Urothelium cell line (cell line): ENCODE measurements around the gene DTNB.

ENCODE experiments used
- DNase-seq: peaks from one replicate; pipeline ENCODE4 v3.0.0; 2011; ENCODE audit warnings: low spot score, mixed read lengths
- FAIRE-seq: peaks from 2 replicates; lab custom pipeline; 2011; peaks lifted over from hg19 to GRCh38; lab: Jason Lieb, UNC

Gene DTNB

DNA sequence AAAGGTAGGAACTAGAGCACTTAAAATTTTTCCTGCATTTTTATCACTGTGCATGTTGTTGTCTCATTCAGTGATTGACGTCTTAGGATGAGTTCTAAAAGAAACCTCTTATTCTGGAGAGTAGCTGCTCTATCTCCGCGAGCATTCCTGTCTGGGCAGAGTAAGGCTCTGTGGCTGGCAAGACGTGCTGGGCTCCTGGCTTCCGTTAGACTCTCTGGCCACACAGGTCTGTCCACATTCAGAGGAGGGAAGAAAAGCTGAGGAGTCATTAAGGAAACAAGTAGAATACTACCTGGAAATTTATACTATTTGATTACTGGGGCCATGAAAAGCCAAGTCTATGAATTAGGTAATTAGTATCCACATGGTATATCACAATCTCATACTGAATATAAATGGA lies 193.6 kb downstream of the DTNB start:
- DNase-seq (no peak), FAIRE-seq (no peak)

DNA sequence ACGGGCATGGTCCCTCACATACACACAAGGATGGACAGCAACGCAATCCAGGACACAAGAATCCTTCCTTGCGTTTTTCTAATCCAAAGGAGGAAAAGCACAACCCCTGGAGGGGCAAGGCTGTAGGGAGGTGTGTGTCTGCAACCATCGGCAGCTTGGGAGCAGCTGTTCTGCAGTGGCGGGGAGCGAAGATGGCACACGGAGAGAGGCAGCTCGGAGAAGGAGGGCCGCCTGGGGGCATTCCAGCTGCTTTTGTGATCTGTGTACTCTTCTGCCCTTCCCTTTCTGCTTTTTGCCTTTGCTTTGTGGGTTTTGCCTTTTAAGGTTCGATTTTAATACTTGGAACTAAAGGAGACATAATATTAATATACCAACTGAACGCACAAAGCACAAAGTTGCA lies 194.6 kb downstream of the DTNB start:
- FAIRE-seq (no peak), DNase-seq (no peak)

DNA sequence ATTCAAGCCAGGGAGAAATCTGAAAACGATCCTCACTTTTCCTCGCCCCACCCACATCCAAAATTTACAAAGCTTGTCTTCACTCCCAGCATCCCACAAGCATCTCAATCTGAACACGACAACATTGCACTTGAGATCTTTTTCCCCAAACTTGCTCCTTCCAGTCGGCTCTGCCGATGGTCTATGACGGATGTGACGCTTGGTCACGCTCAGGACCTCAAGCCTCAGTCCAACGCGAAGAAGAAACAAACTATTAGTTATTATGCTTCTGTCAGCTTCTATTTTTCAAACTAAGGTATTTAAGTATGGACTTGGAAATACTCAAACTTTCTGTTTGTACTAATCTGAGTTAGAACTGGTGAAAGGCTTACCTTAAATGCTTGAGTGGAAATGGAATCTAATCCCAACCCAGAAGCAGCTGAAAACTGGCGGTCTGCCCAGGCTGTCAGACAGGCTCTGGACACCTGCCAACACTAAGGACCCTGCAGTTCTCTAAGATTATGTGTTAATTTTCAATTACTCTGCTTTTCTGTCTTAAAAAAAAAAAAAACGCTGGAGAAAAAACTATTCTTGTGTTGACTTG lies 199.5 kb downstream of the DTNB start:
- FAIRE-seq: no peak
- DNase-seq: no peak

DNA sequence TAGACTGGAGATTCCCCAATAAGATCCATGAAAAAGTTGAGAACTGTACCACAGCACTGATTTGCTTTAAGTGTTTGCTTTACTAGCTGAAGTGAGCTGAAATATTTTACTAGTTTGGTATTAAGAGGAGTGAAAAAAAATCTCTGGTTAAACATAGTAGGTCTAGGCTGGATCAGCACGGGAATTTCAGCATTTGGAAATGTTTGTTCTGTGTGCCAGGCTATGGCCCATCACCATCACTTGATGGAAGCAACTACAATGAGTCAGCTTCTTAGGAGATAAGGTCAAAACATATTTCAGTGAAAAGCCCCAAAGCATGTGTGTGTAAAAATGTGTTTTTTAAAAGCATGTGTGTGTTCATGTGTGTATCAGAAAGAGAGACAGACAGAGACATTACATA lies 200.2 kb downstream of the DTNB start:
- no peak for DNase-seq
- no peak for FAIRE-seq

DNA sequence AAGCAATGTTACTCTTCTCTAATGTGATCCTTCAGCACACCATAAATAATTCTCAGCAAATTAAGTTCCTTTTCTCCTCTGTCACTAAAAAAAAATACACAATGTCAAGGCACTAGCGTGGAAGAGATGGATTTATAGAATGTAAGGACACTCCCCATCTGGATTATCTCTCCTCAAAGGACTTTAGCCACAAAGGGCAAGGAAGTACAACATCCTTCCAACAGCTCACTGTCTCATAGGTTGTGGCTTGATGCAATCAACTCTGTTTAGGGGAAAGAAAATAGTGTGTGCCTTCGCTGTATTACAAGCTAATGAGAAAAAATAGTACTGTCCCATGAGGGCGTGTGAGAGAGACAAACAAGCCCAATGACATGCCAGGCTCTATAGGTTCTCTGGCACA lies 202.6 kb downstream of the DTNB start:
- DNase-seq (no peak), FAIRE-seq (no peak)

DNA sequence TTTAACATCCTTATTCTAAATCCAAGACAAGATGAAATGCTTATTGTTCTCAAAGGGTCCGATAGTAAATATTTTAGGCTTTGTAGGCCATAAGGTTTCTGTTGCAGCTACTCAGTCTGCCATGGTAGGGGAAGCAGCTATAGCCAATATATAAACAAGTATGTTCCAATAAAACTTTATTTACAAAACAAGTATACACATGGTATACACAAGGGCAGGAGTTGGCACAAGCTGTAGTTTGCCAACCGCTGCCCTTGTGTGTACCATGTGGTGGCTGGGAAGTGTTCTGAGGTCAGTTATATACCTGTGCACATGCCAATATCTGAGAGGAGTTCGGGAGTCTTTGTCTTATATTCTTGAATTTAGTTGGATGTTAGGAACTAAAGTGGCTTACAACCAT lies 205.6 kb downstream of the DTNB start:
- FAIRE-seq: no peak
- DNase-seq: no peak

DNA sequence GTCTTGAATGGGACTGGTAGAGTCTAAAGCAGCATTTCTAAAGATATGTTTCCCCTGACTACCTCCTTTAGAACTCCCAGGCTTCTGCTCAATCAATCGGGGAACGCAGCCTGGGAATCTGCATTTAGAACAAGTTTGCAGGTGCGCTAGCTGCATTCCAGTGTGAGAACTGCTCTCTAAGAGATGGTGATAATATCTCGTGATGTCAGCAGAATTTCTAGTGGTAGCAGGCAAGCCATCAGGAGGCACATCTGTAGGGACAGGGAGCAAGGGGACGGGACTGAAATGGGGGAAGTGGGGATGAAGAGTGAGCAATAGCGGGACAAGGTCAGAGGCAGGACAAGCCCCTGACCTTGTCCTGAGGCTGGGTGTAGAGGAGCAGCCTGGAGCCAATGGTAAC lies 211.4 kb downstream of the DTNB start:
- DNase-seq (no peak), FAIRE-seq (no peak)

DNA sequence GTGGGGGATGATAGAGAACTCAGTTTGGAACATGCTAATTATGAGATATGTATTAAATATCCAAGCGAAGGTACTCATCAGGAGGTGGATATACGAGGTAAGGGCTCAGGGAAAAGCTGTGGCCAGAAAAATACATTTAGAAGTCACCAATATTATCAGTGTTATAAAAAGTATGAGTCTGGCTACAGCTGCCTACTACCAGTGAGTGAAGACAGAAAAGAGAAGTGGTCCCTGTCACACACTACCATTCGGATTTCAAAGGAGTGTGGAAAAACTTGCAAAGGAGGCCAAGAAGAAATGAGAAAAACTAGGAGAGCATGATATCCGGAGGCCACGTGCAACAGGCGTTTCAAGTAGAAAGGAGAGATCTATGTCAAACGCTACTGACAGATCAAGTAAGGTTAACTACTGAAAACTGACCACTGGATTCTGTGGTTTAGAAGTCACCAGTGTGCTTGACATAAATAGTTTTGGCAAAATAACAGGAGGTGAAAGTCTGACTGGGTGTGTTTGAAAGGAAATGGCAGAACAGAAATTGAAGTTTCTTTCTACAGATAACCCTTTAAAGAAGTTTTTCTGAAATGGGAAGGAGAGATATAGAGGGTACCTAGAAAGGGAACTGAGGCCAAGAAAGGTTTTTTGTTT lies 213.0 kb downstream of the DTNB start:
- DNase-seq: no peak
- FAIRE-seq: no peak

DNA sequence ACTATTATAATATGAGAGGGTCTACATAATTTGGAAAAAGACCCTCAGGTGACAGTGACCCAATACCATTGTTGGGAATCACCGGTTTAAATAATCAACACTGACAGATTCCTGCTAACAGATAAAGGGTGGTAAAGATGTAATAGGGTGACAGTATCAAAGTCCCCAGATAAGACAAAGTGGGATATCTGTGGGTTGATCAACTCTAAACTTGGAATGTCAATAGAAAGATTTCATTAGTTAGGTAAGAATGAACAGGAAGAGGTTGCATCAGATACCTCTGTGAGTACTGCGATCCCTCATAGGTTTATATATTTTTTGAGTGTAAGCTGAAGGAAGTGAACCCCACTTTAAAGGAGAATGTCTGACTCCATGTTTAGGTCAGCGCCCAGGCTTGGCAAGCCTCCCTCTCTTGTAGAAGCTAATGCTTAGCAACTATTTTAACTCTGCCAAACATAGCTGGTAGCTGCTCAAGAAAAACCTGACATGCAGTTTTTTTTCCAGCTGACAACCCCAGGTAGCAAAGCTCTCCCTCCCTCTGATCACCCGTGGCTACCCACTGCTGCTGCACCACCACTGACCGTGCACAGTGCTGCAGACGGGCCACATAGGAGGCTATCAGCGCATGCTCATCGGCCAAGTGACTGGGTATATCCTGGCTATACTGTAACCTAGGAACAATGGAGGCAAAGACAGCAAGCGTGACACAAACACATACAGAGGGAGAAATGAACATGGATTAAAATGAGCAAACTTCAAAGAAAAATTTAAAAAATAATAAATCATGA lies 218.4 kb downstream of the DTNB start:
- FAIRE-seq (no peak), DNase-seq (no peak)

DNA sequence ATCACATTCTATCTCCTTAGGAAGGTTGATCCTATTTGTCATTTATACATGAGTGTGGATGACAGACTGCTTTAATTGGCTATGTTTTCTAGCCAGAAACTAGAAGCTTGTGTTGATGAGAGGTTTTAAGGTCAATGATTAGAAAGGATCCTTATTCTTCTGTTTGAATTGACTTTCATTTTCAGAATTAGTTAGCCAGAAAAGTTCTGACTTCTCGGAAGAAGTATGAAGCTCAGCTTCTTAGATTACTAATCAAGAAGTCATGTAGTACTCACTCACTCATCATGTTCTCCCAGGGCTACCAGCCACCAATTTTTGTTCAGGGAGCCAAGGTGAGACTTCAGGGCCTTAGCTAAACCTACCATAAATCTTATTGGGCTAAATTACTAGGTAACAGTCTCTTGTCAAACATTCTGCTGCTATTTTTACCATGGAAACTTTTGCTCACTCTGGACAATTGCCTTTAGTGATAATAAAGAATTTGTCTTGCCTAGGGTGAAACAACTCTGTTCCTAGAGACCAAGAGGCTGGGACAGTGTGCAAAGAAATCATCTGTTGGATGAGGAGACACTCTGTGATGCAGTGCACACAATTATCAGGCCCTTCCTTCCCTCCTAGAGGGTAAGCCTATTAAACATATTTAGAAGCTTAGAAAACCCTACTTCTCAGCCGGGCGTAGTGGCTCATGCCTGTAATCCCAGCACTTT lies 220.0 kb downstream of the DTNB start:
- FAIRE-seq (no peak), DNase-seq (no peak)

DNA sequence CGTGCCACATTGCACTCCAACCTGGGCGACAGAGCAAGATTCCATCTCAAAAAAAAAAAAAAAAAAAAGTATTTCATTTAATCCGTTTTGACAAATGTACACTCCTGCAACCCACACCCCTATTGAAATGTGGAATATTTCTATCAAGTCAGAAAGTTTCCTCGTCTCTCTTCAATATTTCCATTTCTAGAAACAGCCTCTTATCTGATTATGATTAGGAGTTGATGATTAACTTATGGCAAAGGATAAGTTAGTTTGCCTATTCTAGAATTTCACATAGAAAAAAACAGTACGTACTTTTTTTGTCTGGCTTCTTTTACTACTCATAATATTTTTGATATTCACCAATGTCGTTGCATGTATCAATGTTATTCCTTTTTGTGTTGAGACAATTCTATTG lies 224.6 kb downstream of the DTNB start:
- no peak for FAIRE-seq

DNA sequence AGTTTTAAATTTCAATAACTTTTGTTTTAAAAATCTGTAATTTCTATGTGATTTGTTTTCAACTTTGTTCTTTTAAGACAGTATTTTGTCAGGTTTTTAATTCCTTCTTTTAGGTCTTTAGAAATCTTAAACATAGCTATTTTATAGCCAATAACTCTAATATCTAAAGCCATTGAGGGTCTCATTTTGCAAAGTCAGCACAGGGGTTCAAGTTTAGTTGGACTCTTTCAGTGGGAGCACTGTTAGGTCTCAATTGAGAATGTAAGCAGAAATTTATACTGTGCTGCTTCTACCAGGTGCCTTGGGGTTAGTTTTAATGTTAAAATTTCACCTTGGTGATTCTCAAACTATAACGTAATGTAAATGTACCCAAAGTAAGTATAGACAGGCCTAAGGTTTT lies 226.4 kb downstream of the DTNB start:
- no peak for FAIRE-seq
- no peak for DNase-seq

More for the DNA sequence above, 224.6 kb downstream of the DTNB start:
- DNase-seq: no peak

DNA sequence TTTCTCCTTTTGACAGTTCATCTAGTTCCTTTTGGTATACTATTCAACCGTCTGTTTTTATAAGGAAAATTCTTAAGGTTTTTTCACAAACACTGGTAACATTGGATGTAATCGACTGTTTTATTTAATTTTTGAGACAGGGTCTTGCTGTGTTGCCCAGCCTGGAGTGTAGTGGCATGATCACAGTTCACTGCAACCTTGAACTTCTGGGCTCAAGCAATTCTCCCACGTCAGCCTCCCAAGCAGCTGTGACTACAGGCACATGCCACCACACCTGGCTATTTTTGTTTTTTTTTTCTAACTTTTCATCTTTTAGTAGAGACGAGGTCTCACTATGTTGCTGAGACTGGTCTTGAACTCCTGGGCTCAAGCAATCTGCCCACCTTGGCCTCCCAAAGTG lies 227.3 kb downstream of the DTNB start:
- no peak for DNase-seq
- no peak for FAIRE-seq

DNA sequence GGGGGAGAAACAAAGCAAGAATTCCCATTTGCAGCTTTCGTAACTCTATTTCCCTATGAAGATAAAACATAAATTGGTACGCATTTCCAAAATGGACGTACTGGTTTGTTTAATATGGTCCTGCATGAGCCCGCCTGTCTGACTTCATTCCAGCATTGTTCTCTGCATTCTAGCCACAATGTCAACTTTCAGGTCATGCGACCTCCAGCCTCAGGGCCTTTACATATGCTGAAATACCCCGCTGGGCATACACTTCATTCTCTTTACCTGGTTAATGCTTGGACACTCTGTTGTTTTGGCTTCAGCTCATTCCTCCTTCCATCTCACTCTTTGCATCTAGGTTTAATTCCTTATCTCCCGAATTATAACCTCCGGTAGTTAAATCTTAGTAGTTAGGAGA lies 227.9 kb downstream of the DTNB start:
- peak; percentile 32 for FAIRE-seq
- DNase-seq: no peak

DNA sequence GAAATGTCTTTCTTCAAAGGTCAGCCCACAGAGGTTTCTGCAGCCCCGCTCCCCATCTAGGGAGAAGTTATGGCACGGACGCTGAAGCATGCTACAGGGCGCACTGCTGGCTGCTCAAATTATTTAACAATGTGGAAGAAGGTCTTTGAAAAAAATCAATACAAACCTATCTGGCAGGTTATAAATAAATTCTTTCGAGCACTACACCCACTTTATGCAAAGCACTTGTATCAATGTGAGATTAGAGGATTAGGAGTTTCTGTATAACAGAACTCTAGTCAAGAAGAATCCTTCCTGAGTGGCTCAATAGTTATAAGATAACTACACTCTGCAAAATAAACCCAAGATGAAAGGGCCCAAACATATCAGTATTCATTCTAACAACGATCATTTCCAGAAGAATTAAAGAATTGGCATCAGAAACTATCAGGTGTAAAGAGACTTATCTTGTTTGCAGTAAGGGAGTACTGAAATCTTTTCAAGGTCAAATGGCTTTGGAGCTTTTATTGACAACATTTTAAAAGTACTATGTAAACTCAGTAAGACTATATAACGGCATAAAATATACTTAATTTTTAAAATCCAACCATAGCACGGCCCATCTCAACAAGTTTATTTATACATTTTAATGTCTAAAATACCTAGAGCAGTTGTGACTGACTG lies 228.6 kb downstream of the DTNB start:
- DNase-seq: no peak
- no peak for FAIRE-seq

DNA sequence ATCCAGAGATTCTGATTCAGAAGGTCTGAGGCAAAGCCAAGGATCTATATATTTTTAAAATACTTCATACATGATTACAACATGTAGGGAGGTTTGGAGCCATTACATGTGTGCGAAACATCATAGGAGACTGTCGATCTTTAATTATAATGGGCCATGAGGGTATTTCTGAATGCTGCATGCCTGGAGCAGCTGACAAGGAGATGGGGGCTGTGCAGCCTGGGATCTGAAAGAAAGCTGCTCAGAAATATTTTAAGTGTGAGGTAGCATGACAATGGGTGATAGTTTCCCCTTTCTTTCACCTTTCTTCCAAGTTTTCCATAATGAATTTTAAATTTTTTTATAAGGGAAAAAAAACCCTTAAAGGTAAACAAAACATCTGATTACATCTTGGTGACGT lies 229.6 kb downstream of the DTNB start:
- DNase-seq (no peak), FAIRE-seq (no peak)

DNA sequence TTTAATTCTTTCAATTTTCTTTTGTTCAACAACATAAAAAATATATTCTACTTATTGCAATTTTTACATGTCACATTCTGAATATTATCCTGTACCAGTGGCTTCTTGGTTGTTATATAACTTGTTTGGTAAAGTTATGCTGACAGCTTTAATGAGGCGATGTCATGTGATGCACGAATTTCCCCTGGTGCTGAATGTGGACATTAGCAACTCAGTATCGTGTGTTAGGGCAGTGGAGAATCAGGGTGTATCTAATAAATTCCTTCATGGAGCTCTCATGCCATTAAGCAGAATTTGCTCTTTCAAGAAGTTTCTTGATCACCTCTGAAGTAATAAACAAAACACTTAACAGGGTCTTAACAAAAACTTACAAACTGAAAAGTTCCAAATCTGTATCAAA lies 232.0 kb downstream of the DTNB start:
- DNase-seq: no peak
- no peak for FAIRE-seq

DNA sequence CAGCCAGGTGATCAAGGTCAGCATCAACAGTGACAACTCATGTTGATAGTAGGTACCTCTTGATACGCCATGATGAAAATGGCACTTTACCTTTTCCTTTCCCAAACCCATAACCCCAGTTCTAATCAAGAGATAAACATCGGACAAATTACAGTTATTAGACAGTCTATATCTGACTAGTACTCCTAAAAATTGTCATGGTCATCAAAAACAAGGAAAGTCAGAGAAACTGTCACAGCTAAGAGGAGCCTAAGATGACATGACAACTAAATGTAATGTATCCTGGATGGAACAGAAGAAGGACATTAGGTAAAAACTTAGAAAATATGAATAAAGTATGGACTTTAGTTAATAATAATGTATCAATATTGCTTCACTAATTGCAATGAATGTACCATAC lies 234.6 kb downstream of the DTNB start:
- DNase-seq: no peak
- no peak for FAIRE-seq

DNA sequence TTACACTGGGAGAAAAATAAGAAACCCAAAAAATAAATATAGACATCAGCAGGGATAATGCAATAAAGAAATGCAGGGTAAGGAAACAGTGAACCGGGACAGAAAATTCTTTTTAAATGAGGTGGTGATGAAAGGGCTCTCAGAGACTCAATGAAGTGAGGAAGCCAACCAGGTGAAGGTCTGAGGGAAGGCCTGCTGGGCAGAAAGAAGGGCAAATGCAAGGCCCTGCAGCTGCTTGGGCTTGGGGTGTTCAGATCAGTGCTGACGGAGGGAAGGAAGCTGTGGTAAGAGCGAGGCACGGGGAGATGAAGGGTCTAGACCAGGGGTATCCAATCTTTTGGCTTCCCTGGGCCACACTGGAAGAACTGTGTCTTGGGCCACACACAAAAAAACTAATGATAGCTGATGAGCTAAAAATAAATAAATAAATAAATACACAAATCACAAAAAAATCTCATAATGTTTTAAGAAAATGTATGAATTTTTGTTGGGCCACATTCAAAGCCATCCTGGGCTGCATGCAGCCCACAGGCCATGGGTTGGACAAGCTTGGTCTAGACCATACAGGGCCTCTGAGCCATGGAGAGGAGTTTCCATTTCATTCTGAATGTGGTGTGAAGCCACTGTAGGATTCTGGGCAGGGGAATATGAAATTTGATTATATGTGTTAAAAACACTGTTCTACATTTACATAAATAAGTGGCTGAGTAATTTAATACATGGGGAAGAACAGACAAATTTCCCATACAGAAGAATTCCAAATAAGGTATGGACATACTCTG lies 235.3 kb downstream of the DTNB start:
- no peak for FAIRE-seq
- no peak for DNase-seq

DNA sequence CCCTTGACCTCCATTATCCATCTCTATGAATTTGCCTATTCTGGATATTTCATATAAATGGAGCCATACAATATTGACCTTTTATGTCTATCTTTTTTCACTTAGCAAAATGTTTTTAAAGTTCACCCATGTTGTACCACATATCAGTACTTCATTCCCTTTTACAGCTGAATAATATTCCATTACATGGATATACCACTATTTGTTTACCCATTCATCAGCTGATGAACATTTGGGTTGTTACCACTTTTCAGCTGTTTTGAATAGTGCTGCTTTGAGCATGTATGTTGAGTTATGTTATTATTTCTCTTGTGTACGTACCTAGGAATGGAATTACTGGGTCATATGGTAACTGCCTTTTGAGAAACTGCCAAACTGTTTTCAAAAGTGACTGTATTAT lies 238.0 kb downstream of the DTNB start:
- FAIRE-seq: peak; percentile 32
- no peak for DNase-seq
